GM21515 (cell line): Measurements from ENCODE around the gene RIMBP2.

ENCODE experiments used
- ATAC-seq: cut with Tn5 transposase; IDR thresholded peaks from one replicate; pipeline ENCODE4 v1.9.1; 2021; ENCODE audit not compliant: unreplicated experiment

RIMBP2 gene

DNA sequence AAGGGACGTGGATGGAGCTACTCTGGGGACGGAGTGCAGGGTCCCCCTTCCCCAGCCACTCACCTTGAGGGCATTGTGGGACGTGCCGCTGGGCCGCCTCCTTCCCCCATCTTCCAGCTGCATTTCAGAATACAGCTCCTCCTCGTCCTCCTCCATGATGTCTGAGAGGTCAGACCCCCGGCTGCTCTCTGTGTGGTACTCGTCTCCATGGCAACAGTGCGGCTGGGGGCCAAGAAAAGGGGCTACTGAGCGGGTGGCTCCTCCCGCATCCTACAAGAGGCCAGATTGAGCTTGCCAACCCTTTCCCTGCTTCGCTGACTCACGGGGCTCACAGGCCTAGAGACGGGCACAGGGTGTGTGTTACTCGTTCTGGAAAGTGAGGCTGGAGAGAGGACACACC, 288.0 kb downstream of the RIMBP2 start:
- ATAC-seq = no peak

- ATAC-seq = no peak
Measured at GRCh38 chr12:130427381-130427887, 288.7 kb downstream of the RIMBP2 start.

- ATAC-seq = no peak
Measured at GRCh38 chr12:130425698-130426245, 290.3 kb downstream of the RIMBP2 start.

DNA sequence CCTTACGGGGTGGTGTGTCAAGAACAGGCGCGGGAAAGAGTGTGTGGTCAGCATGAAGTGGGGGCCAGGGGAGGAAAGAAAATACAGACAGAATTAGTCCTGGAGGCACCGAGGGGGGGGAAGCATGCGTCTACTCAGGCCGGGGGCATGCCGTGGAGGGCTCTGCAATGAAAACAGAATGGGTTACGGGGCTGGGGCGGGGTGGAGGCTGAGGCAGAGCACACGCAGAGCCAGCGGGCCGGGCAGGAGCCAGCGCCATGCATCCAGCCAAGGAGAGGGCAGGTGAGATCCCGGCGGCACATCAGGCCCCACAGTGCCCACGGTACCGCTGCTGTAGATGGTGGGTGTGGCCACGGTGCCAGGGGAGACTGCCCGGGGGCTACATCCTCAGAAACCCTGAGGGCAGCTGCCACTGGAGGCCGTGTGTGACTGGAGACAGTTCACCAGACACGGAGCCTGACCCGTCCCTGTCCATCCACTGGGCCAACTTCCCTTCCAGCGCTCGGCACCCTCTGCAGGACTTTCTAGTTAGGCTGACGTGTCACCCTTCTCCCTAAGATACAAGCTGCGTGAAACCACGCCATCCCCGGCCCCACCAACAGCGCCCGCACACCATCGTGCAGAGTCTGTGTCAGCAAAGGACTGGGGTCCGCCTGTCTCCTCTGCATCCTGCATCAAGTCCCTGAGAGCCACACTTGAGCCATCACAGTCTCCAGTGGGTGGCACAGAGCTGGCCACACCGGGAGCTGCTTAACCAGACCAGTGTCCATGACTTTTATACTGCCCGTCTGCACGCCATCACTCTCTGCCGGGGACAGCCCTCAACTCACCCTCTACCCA, 291.0 kb downstream of the RIMBP2 start:
- ATAC-seq = no peak

DNA sequence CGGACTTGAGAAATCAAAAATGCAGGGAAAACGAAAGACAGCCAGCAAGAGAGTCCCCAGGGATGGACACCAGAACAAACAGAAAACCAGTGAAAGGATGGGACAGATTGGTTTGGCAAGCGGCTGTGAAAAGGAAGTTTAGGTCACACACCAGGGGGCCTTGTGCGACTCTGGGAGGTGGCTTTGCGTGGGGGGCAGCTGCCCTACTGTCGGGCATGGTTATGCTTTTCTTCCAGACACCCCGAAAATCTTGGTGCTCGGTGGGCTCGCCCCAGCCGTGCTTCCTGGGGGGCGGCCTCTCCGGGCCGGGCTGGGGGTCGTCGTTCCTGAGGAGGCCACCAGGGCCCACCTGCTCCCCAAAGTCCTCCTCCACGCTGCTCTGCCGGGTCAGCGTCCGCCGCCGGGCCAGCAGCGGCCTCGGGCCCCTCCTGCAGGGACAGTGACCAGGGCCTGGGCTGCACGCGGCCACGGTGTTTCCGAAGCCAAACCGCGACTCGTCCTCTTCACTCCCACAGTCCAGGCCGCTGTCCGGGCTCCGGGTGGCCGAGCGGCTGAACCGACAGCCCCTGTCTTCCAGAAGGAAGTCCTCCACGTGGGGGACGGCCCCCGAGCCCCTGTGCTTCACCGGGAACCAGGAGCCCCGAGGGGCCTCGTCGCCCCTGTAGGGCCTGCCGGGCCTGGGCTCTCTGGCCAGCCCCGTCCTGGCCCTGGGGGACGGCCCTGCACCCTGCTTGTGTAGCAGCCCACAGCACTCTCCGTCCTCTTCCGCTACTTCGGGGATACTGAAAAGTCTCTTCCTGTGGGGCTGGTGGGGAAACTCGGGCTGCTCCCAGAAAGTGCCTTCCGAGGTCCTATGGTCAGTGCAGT, 291.9 kb downstream of the RIMBP2 start:
- ATAC-seq = no peak

- ATAC-seq = no peak
Measured at GRCh38 chr12:130423136-130423535, 293.0 kb downstream of the RIMBP2 start.

GRCh38 chr12:130422676-130423075, 293.4 kb downstream of the RIMBP2 start:
- ATAC-seq = no peak

DNA sequence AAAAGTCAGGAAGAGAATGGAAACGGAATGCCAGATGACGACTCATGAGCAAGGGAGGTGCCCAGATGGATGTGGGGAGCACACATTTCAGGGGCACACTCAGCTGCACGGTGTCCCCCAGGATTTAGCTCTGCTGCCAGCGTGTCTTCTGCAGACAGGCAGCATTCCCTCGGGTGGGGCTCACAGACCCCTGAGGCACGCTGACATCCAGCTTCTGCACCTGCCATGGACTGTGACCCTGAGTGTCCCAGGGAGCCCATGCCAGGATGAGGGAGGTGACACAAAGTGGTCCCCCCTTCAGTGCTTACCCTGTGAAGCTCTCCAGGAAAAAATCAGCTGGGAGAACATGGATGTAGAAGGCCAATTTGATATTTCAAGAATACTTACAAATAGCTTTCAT, 294.2 kb downstream of the RIMBP2 start:
- ATAC-seq = no peak

GRCh38 chr12:130420071-130420470, 296.0 kb downstream of the RIMBP2 start:
- ATAC-seq = no peak

DNA sequence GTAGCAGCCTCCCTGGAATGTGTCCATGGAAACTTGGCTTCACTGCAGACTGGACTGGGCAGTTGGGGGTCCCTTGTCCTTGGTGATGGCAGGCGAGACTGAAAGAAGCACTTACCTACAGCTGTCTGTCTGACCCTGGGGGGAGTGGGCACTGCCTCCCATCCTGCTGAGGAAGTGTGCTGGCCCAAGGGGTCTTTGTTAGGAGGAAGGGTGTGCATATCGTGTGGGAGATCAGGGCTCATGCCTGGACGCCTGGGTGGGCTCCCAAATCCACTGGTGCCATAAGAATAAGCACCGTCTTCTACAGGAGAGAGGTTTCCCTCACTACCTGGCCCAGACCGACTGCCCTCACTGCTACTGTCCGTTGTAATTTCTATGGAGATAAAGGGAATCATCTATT, 297.0 kb downstream of the RIMBP2 start:
- ATAC-seq = no peak

GRCh38 chr12:130418251-130418650, 297.8 kb downstream of the RIMBP2 start:
- no peak for ATAC-seq

- no peak for ATAC-seq
Measured at GRCh38 chr12:130414381-130414780, 301.7 kb downstream of the RIMBP2 start.

DNA sequence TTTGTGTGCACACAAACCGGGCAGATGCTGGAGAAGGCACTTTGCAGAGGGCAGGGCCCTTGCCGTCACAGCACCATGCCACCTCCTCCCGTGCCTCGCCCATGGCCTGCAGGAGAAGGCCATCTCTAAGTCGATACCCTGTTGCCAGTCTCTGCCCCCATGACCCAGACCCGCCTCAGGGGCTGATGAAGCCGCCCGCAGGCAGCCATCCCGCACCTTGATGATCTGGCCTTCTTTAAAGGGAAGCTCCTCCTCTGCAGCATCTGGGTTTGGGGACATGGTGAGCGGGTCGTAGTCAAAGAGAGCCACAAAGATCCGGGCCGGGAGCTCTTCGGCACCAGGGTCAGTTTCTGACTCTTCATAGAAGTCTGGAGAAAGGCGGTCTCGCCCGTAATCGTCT, 302.2 kb downstream of the RIMBP2 start:
- ATAC-seq = no peak

DNA sequence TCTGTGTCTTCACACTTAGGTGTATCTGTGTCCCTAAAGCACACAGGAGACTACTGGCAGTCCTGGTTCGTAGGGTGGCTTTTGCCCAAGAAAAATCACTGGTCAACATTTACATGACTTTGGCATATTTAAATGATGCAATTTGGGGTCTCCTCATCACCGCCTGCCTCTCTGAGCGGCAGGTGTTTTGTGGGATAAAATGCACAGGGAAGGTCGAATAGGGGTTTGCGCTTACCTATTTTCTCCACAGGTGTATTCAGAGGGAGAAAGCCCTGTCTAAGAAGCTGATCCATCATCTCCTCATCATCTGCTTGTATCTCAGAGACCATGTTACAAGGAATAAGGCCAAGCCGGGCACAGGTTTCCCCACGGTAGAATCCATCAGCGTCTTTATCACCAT, 303.7 kb downstream of the RIMBP2 start:
- ATAC-seq = no peak

DNA sequence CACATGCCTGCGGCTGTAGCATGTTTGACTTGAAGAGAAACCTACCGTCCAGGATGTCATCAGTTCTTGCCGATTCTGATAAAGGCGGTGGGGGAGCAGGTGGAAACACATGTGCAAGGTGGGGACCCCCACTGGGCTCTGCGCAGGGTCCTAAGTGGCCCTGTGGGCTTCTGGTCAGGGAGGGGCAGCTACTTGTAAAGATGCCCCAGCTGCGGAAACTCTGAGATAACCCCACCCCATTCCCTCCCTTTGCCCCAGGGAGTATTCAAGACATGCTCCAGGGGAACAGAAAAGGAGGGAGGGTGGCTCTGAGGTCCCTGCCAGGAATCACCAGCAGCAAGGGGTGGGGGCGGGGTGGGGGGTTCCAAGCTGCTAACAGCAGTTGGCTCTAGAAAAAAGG, 310.8 kb downstream of the RIMBP2 start:
- no peak for ATAC-seq

DNA sequence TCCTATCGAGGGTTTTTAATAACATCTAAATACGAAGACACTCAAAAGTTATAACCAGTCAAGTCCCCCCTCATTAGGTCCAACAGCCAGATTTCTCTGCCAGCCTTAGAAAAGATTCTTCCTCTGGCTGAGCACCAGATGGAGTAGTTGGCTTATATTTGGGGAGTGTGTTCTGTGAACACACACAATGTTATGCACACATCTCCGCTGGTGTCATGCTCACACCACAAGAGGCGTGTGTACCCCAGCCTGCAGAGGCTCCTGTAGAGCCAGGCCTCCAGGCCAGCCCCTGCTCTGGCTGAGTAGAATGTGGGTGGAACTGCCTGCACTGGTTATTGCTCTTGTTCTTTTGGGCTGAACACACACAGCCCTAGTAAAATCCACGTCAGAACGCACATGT, 314.4 kb downstream of the RIMBP2 start:
- ATAC-seq = no peak

GRCh38 chr12:130398100-130398848, 317.8 kb downstream of the RIMBP2 start:
- no peak for ATAC-seq

DNA sequence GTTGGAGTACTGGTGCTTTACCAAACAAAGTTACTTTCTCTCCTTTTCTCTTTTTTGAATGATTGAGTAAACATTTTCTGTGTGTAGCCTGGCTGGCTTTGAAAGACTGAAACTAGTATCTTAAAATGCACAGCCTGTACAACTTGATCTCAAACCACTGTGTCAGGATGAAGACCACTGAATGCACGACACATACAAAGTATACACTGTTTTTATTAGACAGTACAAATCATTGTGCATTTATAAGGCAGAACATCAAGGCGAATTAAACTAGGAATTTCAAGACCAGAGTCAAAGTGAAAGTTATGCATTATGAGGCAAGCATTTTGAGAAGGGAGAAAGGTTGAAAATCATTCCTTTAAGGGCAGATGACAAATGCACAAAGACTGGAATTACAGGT, 319.4 kb downstream of the RIMBP2 start:
- ATAC-seq = no peak

DNA sequence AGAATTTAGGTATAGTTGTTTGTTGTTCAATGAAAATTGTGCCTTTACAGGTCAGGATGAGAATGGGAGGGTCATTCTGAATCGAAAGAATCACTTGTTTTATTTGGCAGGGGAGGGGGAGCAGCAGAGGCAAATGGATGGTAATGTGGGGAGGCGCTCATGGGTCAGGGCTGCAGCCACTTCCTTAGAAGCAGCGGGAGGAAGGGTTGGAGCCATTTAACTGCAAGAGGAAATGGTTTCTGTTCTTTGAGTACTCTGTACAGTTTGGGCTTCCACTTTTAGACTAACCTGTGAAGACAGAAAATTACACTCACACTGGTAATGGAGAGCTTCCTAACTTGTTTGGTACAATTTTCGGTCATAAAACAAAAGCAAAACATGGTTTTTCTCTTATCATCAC, 321.2 kb downstream of the RIMBP2 start:
- ATAC-seq = no peak

GRCh38 chr12:130391186-130391585, 324.9 kb downstream of the RIMBP2 start:
- ATAC-seq = no peak

DNA sequence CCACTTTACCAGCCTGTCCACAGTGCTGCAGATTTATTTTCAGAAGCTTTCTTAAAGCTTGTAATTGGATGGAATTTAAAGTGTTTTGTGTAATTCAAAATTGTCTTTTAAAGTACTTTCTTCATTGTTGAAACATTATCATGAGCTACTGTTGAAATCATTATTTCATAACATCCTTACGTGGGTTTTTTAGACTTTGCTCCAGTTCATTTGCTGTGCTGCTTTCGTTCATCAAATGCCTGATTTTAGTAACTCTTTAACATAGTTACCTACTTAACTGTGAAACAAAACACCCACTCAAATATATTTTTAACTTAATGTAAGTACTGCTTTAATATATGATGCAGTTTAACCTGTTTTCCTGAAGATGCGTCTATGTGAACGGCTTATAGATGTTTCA, 330.9 kb downstream of the RIMBP2 start:
- ATAC-seq = no peak
